22Rv1 (cell line): Measurements from ENCODE around the gene SZT2.
"Not testable (repeated sequence)": the region's sequence is repeated elsewhere in the genome, so short reads cannot be mapped to it uniquely, and the experiment has no call there.

ENCODE experiments used
- H3K27ac ChIP-seq: fragments of 450-650 bp; 2 replicates; pipeline ENCODE4 v1.5.1; 2017
- ZFX ChIP-seq: fragments of 450-650 bp; IDR thresholded peaks from 2 replicates; pipeline ENCODE4 v1.6.1; 2017; ENCODE audit warnings: antibody characterized with exemption, borderline replicate concordance
- TF ChIP-seq, protein P1 (sequence below): fragments of 450-650 bp; IDR thresholded peaks from 2 replicates; pipeline ENCODE4 v1.5.1; 2017; ENCODE audit warnings: mild to moderate bottlenecking

Gene SZT2

DNA sequence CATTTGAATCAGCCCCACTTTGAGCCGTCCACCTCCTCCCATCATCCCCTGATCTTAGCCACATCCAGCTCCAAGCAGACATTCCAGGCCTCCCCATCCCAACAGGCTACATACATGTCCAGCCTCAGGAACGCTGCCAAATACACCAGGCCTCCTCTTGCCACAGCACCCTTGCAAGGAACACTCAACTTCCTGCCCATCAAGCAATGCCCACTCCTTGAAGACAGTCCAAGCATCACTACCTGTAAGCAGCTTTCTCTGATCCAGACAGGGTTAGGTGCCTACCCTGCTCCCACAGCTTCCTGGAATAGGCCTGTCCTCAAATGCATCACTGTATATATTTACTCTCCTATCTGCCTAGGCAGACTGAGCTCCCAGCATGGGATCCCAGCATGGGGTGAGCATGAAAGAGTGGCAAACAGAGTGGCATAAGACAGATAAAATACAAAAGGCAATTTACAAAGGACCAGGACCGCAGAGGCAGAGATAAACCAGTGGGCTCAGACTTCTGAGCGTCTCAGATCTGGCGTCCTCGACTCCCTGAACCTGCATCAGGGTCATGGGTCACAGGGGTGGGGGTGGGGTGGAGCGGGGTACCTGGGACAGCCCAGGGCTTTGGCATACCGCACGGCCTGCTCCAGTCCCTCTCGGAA, 63.2 kb downstream of the SZT2 start:
- TF ChIP-seq, protein P1, sequence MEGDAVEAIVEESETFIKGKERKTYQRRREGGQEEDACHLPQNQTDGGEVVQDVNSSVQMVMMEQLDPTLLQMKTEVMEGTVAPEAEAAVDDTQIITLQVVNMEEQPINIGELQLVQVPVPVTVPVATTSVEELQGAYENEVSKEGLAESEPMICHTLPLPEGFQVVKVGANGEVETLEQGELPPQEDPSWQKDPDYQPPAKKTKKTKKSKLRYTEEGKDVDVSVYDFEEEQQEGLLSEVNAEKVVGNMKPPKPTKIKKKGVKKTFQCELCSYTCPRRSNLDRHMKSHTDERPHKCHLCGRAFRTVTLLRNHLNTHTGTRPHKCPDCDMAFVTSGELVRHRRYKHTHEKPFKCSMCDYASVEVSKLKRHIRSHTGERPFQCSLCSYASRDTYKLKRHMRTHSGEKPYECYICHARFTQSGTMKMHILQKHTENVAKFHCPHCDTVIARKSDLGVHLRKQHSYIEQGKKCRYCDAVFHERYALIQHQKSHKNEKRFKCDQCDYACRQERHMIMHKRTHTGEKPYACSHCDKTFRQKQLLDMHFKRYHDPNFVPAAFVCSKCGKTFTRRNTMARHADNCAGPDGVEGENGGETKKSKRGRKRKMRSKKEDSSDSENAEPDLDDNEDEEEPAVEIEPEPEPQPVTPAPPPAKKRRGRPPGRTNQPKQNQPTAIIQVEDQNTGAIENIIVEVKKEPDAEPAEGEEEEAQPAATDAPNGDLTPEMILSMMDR: no peak
- TF ChIP-seq ZFX: no peak
- peak overlapping the region; percentile 98 for H3K27ac ChIP-seq

DNA sequence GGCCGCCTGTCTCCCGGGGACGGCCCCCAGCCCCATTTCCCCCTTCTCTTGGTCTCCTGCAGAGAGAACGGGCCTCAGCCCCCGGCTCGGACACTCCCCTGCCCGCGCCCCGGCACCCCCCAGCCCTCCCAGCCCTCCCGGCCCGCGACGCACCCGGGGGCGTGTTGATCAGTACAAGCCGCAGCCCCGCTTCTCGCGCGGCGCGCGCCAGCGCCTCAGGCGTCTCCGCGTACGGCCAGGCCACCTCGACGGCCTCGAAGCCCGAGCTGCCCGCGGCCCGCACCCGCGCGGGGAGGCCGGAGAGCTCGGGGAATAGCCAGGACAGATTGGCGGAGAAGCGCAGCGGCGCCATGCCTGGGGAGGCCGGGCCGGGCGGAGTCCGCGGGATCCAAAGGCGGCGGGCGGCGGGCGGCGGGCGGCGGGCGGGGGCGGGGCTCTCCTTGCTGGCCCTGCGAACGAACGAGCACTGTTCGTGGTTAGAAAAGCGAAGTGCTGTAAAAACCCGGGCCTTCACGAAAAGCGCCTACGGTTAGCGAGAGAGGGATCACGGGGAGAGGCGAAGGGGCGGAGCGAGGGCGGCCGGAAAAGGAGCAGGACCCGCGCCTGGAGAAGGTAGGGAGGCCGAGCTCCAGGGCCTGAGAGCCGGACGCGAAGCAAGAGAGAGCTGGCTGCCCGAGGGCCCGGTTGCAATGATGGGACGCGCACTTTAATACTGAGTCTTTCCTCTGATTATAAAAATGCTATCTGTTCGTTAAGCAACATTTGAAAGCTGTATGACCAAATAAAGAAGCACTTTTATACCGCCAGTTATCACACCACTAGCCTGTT, 64.0 kb downstream of the SZT2 start, which contains the start of gene HYI:
Gene HYI, minus strand, starts transcription at position 490 of the 828 bp plus-strand sequence. Its CDS starts 138 bp downstream, at position 352.
- TF ChIP-seq ZFX: no peak
- TF ChIP-seq, protein P1: no peak
- H3K27ac ChIP-seq: peak within 1 kb of the TSS; percentile 98

GRCh38 chr1:43454270-43455011, 64.7 kb downstream of the SZT2 start:
- TF ChIP-seq ZFX: no peak
- TF ChIP-seq, protein P1: no peak
- peak overlapping the region; percentile 98 for H3K27ac ChIP-seq

- H3K27ac ChIP-seq: peak overlapping the region; percentile 98
- no peak for TF ChIP-seq ZFX
- TF ChIP-seq, protein P1: no peak
Measured at GRCh38 chr1:43455213-43455889, 65.7 kb downstream of the SZT2 start.

DNA sequence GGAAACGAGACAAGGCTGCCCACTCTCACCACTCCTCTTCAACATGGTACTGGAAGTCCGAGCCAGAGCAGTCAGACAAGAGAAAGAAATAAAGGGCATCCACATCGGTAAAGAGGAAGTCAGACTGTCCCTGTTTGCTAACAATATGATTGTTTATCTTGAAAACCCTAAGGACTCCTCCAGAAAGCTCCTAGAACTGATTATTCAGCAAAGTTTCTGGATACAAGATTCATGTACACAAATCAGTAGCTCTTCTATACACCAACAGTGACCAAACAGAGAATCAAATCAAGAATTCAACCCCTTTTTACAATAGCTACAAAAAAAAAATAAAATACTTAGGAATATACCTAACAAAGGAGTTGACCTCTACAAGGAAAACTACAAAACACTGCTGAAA, 68.7 kb downstream of the SZT2 start:
- not testable (repeated sequence) for H3K27ac ChIP-seq

DNA sequence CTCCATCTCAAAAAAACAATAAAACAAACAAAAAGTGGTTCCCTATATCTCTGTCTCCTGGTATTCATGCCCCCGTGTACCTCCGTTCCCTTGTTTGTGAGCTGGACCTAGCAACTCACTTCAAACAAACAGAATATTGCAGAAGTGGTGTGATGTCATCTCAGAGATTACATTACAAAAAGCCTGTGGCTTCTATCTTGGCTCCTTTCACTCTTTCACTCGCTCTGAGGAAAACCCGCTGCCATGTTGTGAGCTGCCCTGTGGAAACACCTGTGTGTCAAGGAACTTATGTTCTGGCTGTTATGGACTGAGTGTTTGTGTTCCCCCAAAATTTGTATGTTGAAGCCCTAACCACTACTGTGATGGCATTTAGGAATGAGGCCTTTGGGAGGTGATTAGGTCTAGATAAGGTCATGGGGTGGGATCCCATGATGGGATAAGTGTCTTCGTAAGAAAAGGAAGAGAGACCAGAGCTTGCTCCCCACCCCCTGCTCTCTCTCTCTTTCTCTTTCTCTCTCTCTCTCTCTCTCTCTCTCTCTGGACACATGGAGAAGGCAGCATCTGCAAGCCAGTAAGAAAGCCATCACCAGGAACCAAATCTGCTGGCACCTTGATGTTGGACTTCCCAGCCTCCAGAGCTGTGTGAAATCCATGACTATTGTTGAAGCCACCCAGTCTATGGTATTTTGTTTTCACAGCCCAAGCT, 71.4 kb downstream of the SZT2 start:
- H3K27ac ChIP-seq: no peak overlapping the region
- TF ChIP-seq ZFX: no peak
- TF ChIP-seq, protein P1: no peak

DNA sequence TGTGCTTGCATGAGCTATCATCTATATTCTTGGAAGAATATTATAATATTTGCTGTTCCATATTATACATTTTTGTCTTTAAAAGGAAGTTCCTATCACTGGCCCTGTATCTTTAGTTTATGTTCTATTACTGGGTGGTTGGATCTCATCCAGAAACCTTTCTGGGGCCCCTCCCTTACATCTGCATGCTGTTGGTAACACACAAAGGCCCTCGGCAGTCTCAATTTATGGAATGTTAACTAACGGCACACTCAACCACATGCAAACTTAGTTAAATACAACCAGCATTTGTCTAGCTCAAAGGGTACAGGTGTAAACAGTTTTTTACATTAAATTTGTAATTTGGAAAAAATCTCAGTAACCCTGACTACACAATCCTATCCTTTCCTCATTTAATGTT, 73.8 kb downstream of the SZT2 start:
- TF ChIP-seq, protein P1: no peak
- no peak for TF ChIP-seq ZFX
- no peak overlapping the region for H3K27ac ChIP-seq
